ENCODE measurements around the gene TAF4B.

- TF ChIP-seq CTCF (IDR thresholded peaks at IDR 0.05; ENCODE audit: insufficient read depth, low read length, poor library complexity, severe bottlenecking) (no peak), EZH2phosphoT487 (conservative IDR thresholded peaks at IDR 0.05; ENCODE audit: low read length) (no peak)
These were observed 17.3 kb upstream of the TAF4B start for GRCh38 chr18:26208977-26209376.

All from SU-DHL-6 (cell line).